OCI-LY3 (cell line): ENCODE data around the gene KCNIP1.

Experiments used
- H2AFZ ChIP-seq: fragments of 200-600, 300-600 bp; shearing (Covaris generic); 2 replicates; pipeline ENCODE4 v1.6.0; 2014; ENCODE audit warnings: antibody characterized with exemption, low read depth, low read length
- H3K27ac ChIP-seq: fragments of 200-600, 300-600 bp; sonication (generic); 2 replicates; pipeline ENCODE4 v1.5.1; 2014; ENCODE audit warnings: mild to moderate bottlenecking, low read length, moderate library complexity, mixed read lengths
- H3K27me3 ChIP-seq: fragments of 200-600, 300-600 bp; sonication (generic); 2 replicates; pipeline ENCODE4 v1.6.1; 2014; ENCODE audit warnings: low read depth, low read length, mixed read lengths
- H3K36me3 ChIP-seq: fragments of 200-600, 300-600 bp; sonication (generic); replicated peaks from 2 replicates; pipeline ENCODE3; 2014; ENCODE audit warnings: low read depth, low read length, mixed read lengths
- H3K4me1 ChIP-seq: fragments of 300-600, 200-600 bp; sonication (generic); 2 replicates; pipeline ENCODE4 v1.6.1; 2014; ENCODE audit warnings: low read length, mixed read lengths
- H3K4me2 ChIP-seq: fragments of 200-600, 300-600 bp; sonication (generic); 2 replicates; pipeline ENCODE4 v1.6.1; 2014; ENCODE audit warnings: low read length, mixed read lengths
- H3K4me3 ChIP-seq: fragments of 300-600, 200-600 bp; sonication (generic); 2 replicates; pipeline ENCODE4 v1.5.1; 2014; ENCODE audit warnings: antibody characterized with exemption, mild to moderate bottlenecking, low read length, moderate library complexity
- H3K79me2 ChIP-seq: fragments of 300-600, 200-600 bp; shearing (Covaris generic); 2 replicates; pipeline ENCODE4 v1.6.1; 2014; ENCODE audit warnings: mild to moderate bottlenecking, low read length, mixed read lengths
- H3K9ac ChIP-seq: fragments of 300-600, 200-600 bp; shearing (Covaris generic); 2 replicates; pipeline ENCODE4 v1.6.0; 2014; ENCODE audit warnings: mild to moderate bottlenecking, low read length, moderate library complexity
- H3K9me3 ChIP-seq: fragments of 200-600, 300-600 bp; shearing (Covaris generic); 2 replicates; pipeline ENCODE4 v1.6.1; 2014; ENCODE audit warnings: low read length, mixed read lengths; ENCODE audit not compliant: insufficient read depth
- H4K20me1 ChIP-seq: fragments of 200-600, 300-600 bp; sonication (generic); 2 replicates; pipeline ENCODE4 v1.6.1; 2016; ENCODE audit warnings: low read length, mixed read lengths; ENCODE audit not compliant: insufficient read depth
- EZH2phosphoT487 ChIP-seq: fragments of 200-600 bp; shearing (Covaris generic); IDR thresholded peaks from 2 replicates; pipeline ENCODE4 v1.6.1; 2018; ENCODE audit warnings: antibody characterized with exemption, mixed run types, low read depth
- TF ChIP-seq, protein P1 (sequence below): fragments of 200-600, 300-600 bp; sonication (generic); IDR thresholded peaks from 2 replicates; pipeline ENCODE4 v1.5.1; 2014; ENCODE audit warnings: antibody characterized with exemption, low read length, low read depth

Gene KCNIP1

DNA sequence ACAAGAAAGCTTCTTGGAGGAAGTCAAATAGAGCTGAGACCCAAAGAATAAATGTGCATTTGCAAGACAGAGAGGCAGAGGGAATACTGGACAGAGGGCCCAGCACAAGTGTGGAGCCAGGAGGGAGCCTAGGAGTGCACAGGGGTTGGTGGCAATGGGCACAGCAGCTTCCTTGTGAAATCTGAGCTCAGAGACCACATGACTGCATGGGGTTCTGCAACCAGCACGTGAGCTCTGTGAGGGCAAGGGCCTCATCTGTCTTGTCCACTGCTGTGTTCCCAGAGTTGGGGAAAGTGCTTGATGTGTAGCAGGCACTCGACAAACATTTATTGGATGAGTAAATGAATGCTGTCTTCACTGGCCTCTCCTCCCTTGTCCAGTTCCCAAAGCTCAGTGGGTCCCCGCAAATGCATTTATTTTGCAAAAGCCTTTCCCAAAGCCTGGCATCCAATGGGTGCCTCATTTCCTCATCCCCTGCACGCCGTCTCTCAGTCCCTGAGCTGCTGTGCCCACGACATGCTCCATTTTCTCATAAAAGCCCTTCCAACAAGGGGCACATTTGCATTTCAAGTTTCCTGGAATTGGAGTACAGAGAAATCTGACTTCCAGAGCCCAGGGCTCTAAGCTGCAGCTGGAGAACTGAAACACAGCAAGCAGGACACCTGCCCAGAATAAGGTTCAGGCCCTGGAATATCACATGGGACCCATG, 58.5 kb downstream of the KCNIP1 start:
- no peaks in the 10 kb centered on the region for H3K9me3 ChIP-seq
- peaks cover 71% of the 10 kb centered on the region for H3K27me3 ChIP-seq
- no peaks in the 10 kb centered on the region for H3K36me3 ChIP-seq
- H3K4me3 ChIP-seq = no peak overlapping the region
- no peaks in the 10 kb centered on the region for H4K20me1 ChIP-seq
- H3K79me2 ChIP-seq = no peaks in the 10 kb centered on the region
- TF ChIP-seq, protein P1, sequence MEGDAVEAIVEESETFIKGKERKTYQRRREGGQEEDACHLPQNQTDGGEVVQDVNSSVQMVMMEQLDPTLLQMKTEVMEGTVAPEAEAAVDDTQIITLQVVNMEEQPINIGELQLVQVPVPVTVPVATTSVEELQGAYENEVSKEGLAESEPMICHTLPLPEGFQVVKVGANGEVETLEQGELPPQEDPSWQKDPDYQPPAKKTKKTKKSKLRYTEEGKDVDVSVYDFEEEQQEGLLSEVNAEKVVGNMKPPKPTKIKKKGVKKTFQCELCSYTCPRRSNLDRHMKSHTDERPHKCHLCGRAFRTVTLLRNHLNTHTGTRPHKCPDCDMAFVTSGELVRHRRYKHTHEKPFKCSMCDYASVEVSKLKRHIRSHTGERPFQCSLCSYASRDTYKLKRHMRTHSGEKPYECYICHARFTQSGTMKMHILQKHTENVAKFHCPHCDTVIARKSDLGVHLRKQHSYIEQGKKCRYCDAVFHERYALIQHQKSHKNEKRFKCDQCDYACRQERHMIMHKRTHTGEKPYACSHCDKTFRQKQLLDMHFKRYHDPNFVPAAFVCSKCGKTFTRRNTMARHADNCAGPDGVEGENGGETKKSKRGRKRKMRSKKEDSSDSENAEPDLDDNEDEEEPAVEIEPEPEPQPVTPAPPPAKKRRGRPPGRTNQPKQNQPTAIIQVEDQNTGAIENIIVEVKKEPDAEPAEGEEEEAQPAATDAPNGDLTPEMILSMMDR = no peak
- TF ChIP-seq EZH2phosphoT487 = no peak
- H3K4me2 ChIP-seq = no peak overlapping the region
- peaks cover 4% of the 10 kb centered on the region; the same call in 1 of the 2 replicates for H3K4me1 ChIP-seq
- no peak overlapping the region for H2AFZ ChIP-seq
- H3K27ac ChIP-seq = no peak overlapping the region
- no peak overlapping the region for H3K9ac ChIP-seq

DNA sequence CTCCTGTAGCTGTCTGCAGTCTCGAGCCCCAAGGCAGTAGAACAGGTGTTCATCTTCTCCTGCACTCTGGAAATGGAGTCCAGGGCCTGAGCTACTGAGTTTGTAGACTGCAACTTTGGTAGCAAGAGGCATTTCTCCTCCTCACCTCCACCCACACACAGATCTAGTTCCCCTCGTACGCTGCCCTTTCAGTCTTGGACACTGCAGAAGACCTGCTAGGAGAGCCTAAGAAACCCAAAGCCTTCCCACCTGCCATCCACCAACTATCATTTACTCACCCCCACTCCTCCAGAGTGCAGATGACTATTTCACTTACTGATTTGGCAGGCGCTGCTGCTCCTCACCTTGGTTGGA, 59.0 kb downstream of the KCNIP1 start:
- Histone ChIP-seq H3K4me2 (no peak overlapping the region), H3K36me3 (no peaks in the 10 kb centered on the region), H4K20me1 (no peaks in the 10 kb centered on the region), H3K9ac (no peak overlapping the region), H2AFZ (no peak overlapping the region), H3K4me3 (no peak overlapping the region), H3K9me3 (no peaks in the 10 kb centered on the region), H3K27me3 (peaks cover 71% of the 10 kb centered on the region), H3K4me1 (peaks cover 4% of the 10 kb centered on the region; the same call in 1 of the 2 replicates), H3K79me2 (no peaks in the 10 kb centered on the region), H3K27ac (no peak overlapping the region)
- TF ChIP-seq, protein P1 = no peak
- TF ChIP-seq EZH2phosphoT487 = no peak

DNA sequence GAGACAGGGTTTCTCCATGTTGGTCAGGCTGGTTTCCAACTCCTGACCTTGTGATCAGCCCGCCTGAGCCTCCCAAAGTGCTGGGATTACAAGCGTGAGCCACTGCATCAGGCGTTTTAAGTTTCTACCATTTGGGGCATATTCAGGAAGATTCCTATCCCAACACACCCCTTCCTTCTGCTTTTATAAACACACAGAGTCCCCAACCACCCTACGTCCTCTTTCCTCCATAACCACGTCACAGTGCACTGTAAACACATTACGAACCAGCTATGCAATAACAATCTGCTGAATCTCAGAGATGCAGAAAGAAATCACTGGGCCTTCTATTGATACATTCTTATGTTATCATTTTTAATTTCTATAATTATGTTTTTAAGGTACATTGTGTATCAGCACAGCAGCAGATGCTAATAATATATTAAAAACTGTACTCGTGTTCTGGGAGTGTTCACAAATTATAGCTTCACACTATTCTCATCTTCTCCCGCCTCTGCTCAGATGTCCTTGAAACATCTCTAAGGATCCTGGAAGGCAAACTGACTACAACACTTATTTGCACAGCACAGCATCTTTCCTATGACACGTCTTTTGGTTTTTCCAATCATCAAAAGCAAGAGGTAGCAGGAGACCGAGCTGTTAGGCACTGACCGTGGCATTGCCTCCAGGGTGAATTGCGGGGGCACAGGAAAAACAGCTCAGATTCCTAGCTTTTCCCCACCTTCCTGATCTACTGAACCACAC, 60.2 kb downstream of the KCNIP1 start:
- H3K36me3 ChIP-seq = no peaks in the 10 kb centered on the region
- H3K27me3 ChIP-seq = peaks cover 73% of the 10 kb centered on the region
- no peak overlapping the region for H2AFZ ChIP-seq
- no peaks in the 10 kb centered on the region for H4K20me1 ChIP-seq
- no peak overlapping the region for H3K4me3 ChIP-seq
- no peak overlapping the region for H3K27ac ChIP-seq
- H3K9ac ChIP-seq = no peak overlapping the region
- H3K4me1 ChIP-seq = peaks cover 4% of the 10 kb centered on the region; the same call in 1 of the 2 replicates
- no peaks in the 10 kb centered on the region for H3K9me3 ChIP-seq
- no peak overlapping the region for H3K4me2 ChIP-seq
- no peak for TF ChIP-seq EZH2phosphoT487
- TF ChIP-seq, protein P1 = no peak
- no peaks in the 10 kb centered on the region for H3K79me2 ChIP-seq

DNA sequence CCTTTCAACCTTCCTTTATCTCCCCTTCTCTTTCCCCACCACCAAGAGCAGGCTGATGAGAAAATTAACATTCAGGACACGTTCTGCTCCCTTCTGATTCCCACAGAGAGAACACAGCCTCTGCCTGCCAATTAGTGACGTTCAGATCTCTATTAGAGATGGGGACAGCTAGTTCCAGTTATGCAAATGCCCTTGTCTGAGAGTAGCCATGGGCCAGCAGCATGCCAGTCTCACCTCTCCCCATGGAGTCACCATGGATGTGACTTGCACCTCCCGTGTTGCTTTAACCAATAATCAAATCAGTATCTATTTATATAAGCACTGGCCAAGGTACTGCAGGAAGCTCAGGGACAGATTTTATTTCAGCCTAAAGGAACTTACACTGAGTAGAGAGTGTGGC, 61.3 kb downstream of the KCNIP1 start:
- no peak overlapping the region for H3K27ac ChIP-seq
- no peaks in the 10 kb centered on the region for H3K9me3 ChIP-seq
- H4K20me1 ChIP-seq = no peaks in the 10 kb centered on the region
- H3K4me2 ChIP-seq = no peak overlapping the region
- no peak overlapping the region for H2AFZ ChIP-seq
- no peaks in the 10 kb centered on the region for H3K36me3 ChIP-seq
- TF ChIP-seq EZH2phosphoT487 = no peak
- TF ChIP-seq, protein P1 = no peak
- H3K79me2 ChIP-seq = no peaks in the 10 kb centered on the region
- no peak overlapping the region for H3K4me3 ChIP-seq
- peaks cover 73% of the 10 kb centered on the region for H3K27me3 ChIP-seq
- H3K4me1 ChIP-seq = peaks cover 4% of the 10 kb centered on the region; the same call in 1 of the 2 replicates
- H3K9ac ChIP-seq = no peak overlapping the region
